T-helper 2 cell treated with Interferon-gamma antibody and Interleukin-4, amounts not matched to agents 100 ng/mL and 5 ng/mL, for 36 hours (primary cell): Measurements from ENCODE around the gene EHD3. TPM values are rescaled to one million over a fixed set of nuclear protein-coding genes. Genes with fewer than 3 reads are reported as not detected.
"Not testable (repeated sequence)": the region's sequence is repeated elsewhere in the genome, so short reads cannot be mapped to it uniquely, and the experiment has no call there.

Experiments
- intact Hi-C: fragments of 100-400 bp; cut with micrococcal nuclease; formaldehyde crosslinking; loops from one replicate; pipeline ENCODE4 v1.15.1; 2023
- total RNA-seq: library from RNA; stranded (reverse); gene quantifications from 2 replicates; pipeline ENCODE4 v1.2.3, GENCODE V29; 2022

The EHD3 gene
- total RNA-seq, 1 donor from 2014 or later = 1.8 TPM

GRCh38 chr2:31282634-31283033 lies 48.7 kb downstream of the EHD3 start:
- intact Hi-C loops = no loop called here

GRCh38 chr2:31283193-31283919 lies 49.4 kb downstream of the EHD3 start:
- intact Hi-C loops = not testable (repeated sequence)

DNA sequence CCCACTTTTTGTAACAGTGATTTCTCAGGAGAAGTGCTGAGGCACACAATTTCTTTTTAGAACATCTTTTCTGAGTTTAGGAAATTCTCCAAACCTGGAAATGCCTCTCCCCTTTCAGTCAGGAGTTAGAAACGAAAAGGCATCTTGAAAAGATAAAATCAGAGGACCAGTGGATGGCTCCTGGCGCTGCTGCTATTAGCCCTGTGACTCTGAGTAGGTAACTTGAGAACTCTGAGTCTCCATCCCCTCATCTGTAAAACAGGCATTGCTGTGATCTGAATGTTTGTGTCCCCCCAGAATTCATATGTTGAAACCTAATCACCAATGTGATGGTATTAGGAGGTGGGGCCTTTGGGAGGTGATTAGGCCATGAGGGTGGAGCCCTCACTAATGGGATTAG lies 50.2 kb downstream of the EHD3 start:
- intact Hi-C loops = no loop called here

- intact Hi-C loops = no loop called here
Measured at GRCh38 chr2:31286230-31286629, 52.3 kb downstream of the EHD3 start.

DNA sequence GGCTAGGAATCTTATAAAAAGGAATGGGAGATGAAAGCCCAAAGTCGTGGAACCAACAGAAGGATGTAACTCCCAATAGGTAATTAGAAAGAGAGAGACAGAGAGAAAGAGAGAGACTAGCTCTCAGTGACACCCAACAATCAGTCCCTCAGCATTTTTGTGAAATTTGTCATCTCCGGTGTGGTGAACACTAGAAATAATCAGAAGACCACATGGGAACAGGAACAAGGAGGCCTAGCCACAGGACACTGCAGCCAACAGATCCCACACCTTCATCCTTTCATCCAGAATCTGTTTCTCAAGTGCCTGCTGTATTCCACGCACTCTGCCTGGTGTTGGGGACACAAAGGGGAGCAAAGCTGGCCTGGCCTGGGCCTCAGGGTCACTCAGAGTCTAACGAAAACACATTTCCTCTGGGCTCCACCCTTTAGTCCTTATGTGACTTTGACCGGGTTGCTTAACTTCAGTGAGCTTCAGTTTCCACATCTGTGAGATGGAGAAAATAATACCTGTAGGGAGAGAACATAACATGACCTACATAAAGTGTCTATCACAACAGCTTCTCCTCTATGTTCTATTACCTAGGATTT lies 53.1 kb downstream of the EHD3 start:
- intact Hi-C loops = no loop called here

GRCh38 chr2:31287654-31288053 lies 53.7 kb downstream of the EHD3 start:
- intact Hi-C loops = no loop called here

DNA sequence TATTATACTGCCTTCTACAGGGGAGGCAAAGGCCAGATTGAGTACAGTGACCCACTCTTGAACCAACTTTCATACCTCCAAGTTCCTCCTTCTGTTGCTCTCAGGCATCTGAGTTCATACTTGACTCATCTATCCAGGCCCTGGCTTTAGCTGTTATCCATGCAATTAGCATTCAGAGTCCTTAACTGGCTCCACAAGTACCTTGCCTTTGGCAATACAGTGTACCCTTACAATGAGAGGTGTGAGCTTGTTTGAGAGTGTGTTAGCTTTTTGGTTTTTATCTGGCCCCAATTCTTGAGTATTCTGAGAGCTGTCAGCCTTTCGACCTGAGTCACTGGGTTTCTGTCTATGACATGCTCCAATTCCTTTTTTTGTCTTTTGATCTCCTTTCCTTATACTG lies 60.2 kb downstream of the EHD3 start:
- intact Hi-C loops = no loop called here

DNA sequence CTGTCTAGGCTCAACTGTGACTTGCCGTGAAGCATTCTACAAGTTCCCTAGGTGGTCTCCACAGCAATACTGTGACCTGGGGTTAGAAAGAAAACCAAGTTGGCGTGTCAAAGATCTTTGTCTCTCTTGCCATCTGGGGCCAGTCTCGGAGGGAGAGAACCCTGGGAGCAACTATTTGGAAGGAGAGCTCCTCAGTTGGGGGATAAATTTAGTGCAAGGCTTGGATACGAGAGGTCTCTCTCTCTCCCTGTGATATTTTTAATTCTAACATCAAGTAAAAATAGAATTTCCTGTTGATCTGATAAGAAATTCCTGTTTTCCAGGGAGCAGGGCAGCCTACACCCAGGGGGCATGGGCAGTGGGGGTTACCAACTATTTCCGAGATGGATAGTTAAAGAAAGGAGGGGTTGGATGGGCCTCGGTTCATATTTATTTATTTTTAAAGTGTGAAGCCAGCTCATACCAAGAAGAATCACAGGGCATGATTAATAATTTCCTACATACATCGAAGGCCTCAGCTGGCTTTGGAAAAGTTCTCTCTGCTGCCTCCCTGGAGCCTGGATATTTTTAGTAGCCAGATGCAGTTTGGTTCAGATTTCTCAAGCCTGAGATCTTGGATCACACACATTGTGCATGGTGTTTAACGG lies 62.8 kb downstream of the EHD3 start:
- intact Hi-C loops = no loop called here

DNA sequence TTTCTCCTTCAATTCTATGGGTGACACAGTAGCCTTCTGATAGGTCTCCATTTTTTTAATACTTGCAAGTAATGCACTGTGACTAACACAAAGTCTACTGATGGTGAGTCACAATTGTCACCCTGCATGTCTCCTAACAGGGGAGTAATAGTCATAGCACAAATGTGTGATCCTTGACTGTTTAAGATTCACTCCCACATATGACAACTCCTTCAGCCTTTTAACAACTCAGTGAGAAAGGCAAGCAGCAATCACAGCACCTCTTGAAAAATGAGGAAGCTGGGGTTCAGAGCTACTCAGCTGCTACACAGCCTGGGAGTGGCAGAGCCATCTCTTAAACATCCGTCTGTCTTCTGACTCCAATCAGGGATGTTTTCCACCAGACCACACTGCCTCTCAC lies 63.8 kb downstream of the EHD3 start:
- intact Hi-C loops = no loop called here

- intact Hi-C loops = no loop called here
Measured at GRCh38 chr2:31299547-31299946, 65.6 kb downstream of the EHD3 start.

DNA sequence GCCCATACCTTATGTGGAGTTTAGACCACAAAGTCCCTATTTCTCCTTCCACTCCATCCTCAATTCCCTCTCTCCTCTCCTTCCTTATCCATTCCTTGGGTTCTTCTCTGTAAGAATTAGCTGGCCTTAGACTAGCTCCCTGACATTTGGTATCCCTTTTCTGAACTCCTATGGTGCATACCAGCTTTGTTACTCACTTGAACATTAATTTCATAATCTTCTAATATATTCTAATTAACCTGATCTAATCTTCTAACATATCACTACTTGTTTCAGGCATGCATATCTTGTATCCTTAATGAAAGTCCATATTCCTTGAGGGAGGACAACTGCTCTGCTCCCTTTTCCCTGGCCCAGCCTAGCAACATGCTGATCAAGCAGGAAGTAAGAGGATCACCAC lies 66.4 kb downstream of the EHD3 start:
- intact Hi-C loops = no loop called here

DNA sequence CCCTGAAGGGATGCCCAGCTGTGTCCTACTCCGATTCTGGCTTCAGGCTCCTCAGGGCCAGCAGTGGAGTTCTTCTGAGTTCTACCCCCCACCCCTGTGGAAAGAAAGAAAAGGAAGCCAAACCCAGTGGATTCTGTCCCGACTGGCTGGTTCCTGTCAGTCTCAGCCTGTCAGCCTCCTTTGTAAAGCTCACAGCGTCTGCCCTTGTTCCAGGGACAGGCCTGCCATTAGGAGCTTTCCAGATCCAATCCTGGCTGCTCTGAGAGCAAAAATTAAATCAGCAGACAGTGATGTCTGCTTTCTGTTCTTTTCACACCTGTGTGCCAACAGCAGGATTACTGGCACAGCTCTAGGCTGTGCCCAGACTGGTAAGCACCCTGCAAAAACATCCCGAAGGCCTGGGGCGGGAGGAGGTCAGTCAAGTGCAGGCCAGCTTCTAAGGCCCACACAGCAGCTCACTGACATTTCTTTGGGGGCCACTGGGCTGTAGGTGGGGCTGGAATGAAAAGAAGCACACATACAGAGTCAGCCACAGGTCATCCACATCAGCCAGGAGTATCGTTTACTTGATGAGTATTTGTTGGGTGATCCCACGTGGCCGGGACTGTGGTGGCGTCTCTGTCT lies 69.1 kb downstream of the EHD3 start:
- intact Hi-C loops = no loop called here

DNA sequence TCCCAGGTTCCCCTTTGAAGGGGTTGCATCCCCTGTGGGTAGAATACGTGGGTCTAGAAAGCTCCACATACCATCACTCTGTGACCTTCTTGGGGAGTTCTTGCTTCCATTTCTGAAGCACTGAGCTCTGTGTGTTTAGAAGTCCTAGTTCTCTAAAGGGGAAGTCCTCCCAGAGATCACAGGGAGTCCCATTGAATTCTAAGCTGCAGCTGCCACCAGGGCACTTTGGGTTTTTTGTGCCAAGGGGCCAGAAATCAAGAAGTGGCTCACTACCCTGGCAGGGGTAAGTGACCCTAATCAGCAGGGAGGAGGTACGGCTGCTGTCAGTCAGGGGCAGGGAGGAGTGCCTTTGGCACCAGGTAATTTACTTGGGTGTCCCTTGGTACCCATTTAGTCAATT lies 70.9 kb downstream of the EHD3 start:
- intact Hi-C loops = no loop called here

- intact Hi-C loops = loop anchor here (10.0 kb wide), 1 partner anchor 1148 kb away; no protein-coding TSS in a partner anchor
Measured at GRCh38 chr2:31312898-31313297, 78.9 kb downstream of the EHD3 start.

- intact Hi-C loops = loop anchor here (10.0 kb wide), 1 partner anchor 1150 kb away; no protein-coding TSS in a partner anchor
Measured at GRCh38 chr2:31314761-31315160, 80.8 kb downstream of the EHD3 start.

DNA sequence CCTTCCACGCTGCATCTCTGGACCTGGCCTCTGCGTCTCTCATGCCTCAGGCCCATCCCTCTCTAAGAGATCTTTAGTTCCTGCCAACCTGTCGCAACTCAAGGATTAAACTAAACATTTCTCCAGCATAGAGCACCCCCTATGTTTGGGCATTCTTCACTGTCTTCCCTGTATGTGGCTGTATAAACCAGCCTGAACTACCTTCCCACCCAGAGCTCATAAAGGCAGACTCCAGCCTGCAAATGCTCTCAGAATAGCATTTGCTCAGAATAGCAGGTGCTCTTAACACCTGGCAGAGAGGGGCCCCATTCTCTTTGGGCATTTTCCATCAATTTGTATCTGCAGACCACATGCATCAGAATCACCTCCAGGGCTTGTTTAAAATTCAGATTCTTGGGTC lies 83.4 kb downstream of the EHD3 start:
- intact Hi-C loops = loop anchor here (10.0 kb wide), 1 partner anchor 1153 kb away; no protein-coding TSS in a partner anchor

DNA sequence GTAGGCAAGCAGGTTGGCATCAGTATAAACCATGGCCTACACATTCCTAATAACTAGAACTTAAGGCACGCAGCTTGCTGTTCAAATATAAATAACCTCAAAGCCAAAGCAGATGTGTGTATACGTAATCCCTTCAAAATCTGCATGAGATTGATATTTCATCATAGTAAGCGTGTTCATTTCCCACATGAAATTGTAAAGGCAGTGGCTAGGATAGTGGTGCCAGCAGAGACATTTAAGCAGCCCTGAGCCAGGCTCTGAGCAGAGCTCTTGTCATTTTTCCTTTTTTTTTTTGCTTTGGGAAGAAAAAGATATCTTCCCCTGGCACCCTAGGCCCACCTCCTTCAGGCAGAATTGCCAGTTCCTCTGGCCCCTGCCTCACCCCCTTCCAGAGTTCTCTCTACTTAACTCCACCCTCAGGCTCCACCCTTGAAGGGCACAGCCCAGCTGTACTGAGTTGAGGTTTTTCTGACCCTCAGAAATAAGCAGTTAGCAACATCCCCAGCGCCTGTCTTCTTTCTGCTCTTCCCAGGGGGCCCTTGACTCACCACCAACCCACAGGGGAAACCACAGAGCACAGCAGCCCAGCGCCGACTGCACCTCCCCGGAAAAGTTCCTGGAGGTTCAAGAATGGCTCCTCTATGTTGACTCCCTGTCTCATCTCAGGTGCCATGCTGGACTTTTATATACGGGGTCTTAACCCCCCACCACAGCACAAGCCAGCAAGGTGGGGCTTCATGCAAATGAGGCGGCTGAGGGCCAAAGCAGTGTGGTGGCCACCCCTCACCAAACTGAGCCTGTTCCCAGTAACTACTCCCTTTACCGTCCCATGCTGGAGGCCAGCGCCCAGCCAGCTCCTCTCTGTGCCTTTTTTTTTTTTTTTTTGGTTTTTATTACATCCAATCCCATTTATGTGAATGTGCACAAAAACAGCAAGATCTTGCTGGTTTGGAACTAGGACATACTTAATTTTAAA lies 84.7 kb downstream of the EHD3 start:
- intact Hi-C loops = loop anchor here (10.0 kb wide), 1 partner anchor 1154 kb away; no protein-coding TSS in a partner anchor
